Trophoblast cell (in vitro differentiated cells and primary cell): ENCODE measurements around the gene DEF6.
A peak's percentile ranks its signal among the peaks of the same experiment; 100 is the strongest.

Experiments
- DNase-seq, 2 donors: peaks; one replicate each; pipeline ENCODE4 v3.0.0-alpha.2; 2016
- H2AFZ ChIP-seq: 2 replicates; pipeline ENCODE4 v1.6.1; 2013; ENCODE audit warnings: low read length, moderate library complexity, mild to moderate bottlenecking; ENCODE audit not compliant: insufficient read depth, poor library complexity
- H2AK5ac ChIP-seq: 2 replicates; pipeline ENCODE4 v1.6.1; 2013; ENCODE audit warnings: mild to moderate bottlenecking, low read length
- H2BK120ac ChIP-seq: 2 replicates; pipeline ENCODE4 v1.6.1; 2013; ENCODE audit warnings: low read length, mild to moderate bottlenecking, moderate library complexity; ENCODE audit not compliant: insufficient read depth, poor library complexity
- H2BK12ac ChIP-seq: 2 replicates; pipeline ENCODE4 v1.6.1; 2013; ENCODE audit warnings: mild to moderate bottlenecking, low read length, moderate library complexity
- H2BK5ac ChIP-seq: 2 replicates; pipeline ENCODE4 v1.6.1; 2013; ENCODE audit warnings: low read length, low read depth, moderate library complexity, mild to moderate bottlenecking; ENCODE audit not compliant: poor library complexity
- H3K14ac ChIP-seq: 2 replicates; pipeline ENCODE4 v1.6.1; 2013; ENCODE audit warnings: mild to moderate bottlenecking, low read length
- H3K18ac ChIP-seq: 2 replicates; pipeline ENCODE4 v1.6.1; 2013; ENCODE audit warnings: mild to moderate bottlenecking, low read length
- H3K23ac ChIP-seq: 2 replicates; pipeline ENCODE4 v1.6.1; 2013; ENCODE audit warnings: low read length
- H3K27ac ChIP-seq: 2 replicates; pipeline ENCODE4 v1.5.1; 2013; ENCODE audit warnings: low read depth, mild to moderate bottlenecking, inconsistent platforms, low read length, moderate library complexity
- H3K27me3 ChIP-seq: 2 replicates; pipeline ENCODE4 v1.6.1; 2013; ENCODE audit warnings: inconsistent platforms, mild to moderate bottlenecking, low read length, moderate library complexity; ENCODE audit not compliant: insufficient read depth
- H3K36me3 ChIP-seq, 2 experiments: 1 replicate in 1 of 2; 2 replicates in 1 of 2; pipeline ENCODE4 v1.6.1; 2013; ENCODE audit warnings: low read length in 2 of 2, mild to moderate bottlenecking in 2 of 2, moderate library complexity in 1 of 2; ENCODE audit not compliant: insufficient read depth in 2 of 2, control insufficient read depth in 1 of 2
- H3K4ac ChIP-seq: 2 replicates; pipeline ENCODE4 v1.6.1; 2013; ENCODE audit warnings: low read depth, mild to moderate bottlenecking, low read length, moderate library complexity
- H3K4me1 ChIP-seq, 2 experiments: 1 replicate in 1 of 2; 2 replicates in 1 of 2; pipeline ENCODE4 v1.6.1; 2013; ENCODE audit warnings: low read length in 2 of 2, mild to moderate bottlenecking in 2 of 2, moderate library complexity in 1 of 2; ENCODE audit not compliant: insufficient read depth in 2 of 2, control insufficient read depth in 1 of 2
- H3K4me2 ChIP-seq: 2 replicates; pipeline ENCODE4 v1.6.1; 2013; ENCODE audit warnings: inconsistent platforms, mild to moderate bottlenecking, low read length, moderate library complexity
- H3K4me3 ChIP-seq: 2 replicates; pipeline ENCODE4 v1.5.1; 2013; ENCODE audit warnings: mild to moderate bottlenecking, low read depth, low read length, inconsistent platforms
- H3K79me1 ChIP-seq: one replicate; pipeline ENCODE4 v1.6.1; 2013; ENCODE audit warnings: low read length
- H3K79me2 ChIP-seq: 2 replicates; pipeline ENCODE4 v1.6.1; 2013; ENCODE audit warnings: low read length, mild to moderate bottlenecking; ENCODE audit not compliant: control insufficient read depth, insufficient read depth, poor library complexity
- H3K9ac ChIP-seq: 2 replicates; pipeline ENCODE4 v1.6.1; 2013; ENCODE audit warnings: mild to moderate bottlenecking, low read length
- H3K9me3 ChIP-seq: 2 replicates; pipeline ENCODE4 v1.6.1; 2013; ENCODE audit warnings: low read depth, mild to moderate bottlenecking, control low read depth, inconsistent platforms, low read length; ENCODE audit not compliant: insufficient read depth
- H4K12ac ChIP-seq: 2 replicates; pipeline ENCODE4 v1.6.1; 2013; ENCODE audit warnings: low read depth, mild to moderate bottlenecking, low read length, moderate library complexity
- H4K8ac ChIP-seq: 2 replicates; pipeline ENCODE4 v1.6.1; 2013; ENCODE audit warnings: low read depth, mild to moderate bottlenecking, low read length, moderate library complexity
- H4K91ac ChIP-seq: one replicate; pipeline ENCODE4 v1.6.1; 2013; ENCODE audit warnings: low read depth, mild to moderate bottlenecking, low read length, moderate library complexity
- WGBS: extraction: QIAGEN DNeasy Blood & Tissue Kit; methylation state at CpG from one replicate; pipeline ENCODE4 v1.1.7; 2013; ENCODE audit warnings: missing lambda C conversion rate; ENCODE audit not compliant: insufficient read length, insufficient coverage; ENCODE audit errors: extremely low coverage; 5-methylcytosine and 5-hydroxymethylcytosine counted together

Gene DEF6

DNA sequence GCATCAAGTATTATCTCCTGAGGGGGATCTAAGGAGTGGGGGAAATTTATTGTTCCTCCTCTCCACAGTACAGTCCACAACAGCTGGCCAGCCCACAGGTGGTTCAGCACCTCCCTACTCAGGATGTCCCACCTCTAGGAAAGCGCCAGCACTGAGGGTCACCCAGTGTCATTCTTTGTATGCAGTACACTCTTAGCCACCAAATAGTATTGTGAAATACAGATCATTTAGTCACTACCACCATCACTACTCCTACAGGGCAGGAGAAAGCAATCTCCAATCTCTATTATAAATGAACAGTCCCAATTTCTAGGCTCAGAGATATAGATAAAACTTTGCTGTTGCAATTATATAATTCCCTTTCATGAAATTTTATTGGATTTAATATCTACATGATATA is 44.4 kb upstream of the DEF6 start:
- H2AFZ ChIP-seq: no peak overlapping the region
- no peaks in the 10 kb centered on the region for H3K27me3 ChIP-seq
- no peak overlapping the region for H4K12ac ChIP-seq
- no peaks in the 10 kb centered on the region for H3K9me3 ChIP-seq
- no peak overlapping the region for H3K18ac ChIP-seq
- H2BK12ac ChIP-seq: no peak overlapping the region
- no peak overlapping the region for H4K8ac ChIP-seq
- no peak overlapping the region for H3K4me2 ChIP-seq
- H3K79me2 ChIP-seq: no peaks in the 10 kb centered on the region
- H3K4me1 ChIP-seq: peaks cover 0 to 2% of the 10 kb centered on the region in 2 experiments
- no peak overlapping the region for H3K4ac ChIP-seq
- no peak overlapping the region for H2BK120ac ChIP-seq
- no peak overlapping the region for H3K23ac ChIP-seq
- no peak overlapping the region for H3K27ac ChIP-seq
- no peak overlapping the region for H2AK5ac ChIP-seq
- DNase-seq: no peak
- no peaks in the 10 kb centered on the region for H3K36me3 ChIP-seq
- H4K91ac ChIP-seq: no peak overlapping the region
- H2BK5ac ChIP-seq: no peak overlapping the region
- H3K9ac ChIP-seq: no peak overlapping the region
- no peaks in the 10 kb centered on the region for H3K79me1 ChIP-seq
- H3K4me3 ChIP-seq: no peak overlapping the region
- no CpG with 5 or more reads among the region's 1 CpG for WGBS
- no peak overlapping the region for H3K14ac ChIP-seq

GRCh38 chr6:35258336-35258735 is 39.3 kb upstream of the DEF6 start:
- Histone ChIP-seq H4K12ac (no peak overlapping the region), H3K4ac (no peak overlapping the region), H2BK120ac (no peak overlapping the region), H2AK5ac (no peak overlapping the region), H3K4me3 (no peak overlapping the region), H3K79me2 (peaks cover 5% of the 10 kb centered on the region), H4K8ac (no peak overlapping the region), H3K4me2 (peak overlapping the region; percentile 78), H4K91ac (no peak overlapping the region), H2AFZ (no peak overlapping the region), H3K18ac (no peak overlapping the region), H3K79me1 (peaks cover 8% of the 10 kb centered on the region), H3K23ac (no peak overlapping the region), H3K14ac (no peak overlapping the region), H3K9me3 (peaks cover 3% of the 10 kb centered on the region), H3K36me3 (no peaks in the 10 kb centered on the region), H3K4me1 (peaks cover 3 to 8% of the 10 kb centered on the region in 2 experiments), H3K27me3 (no peaks in the 10 kb centered on the region), H3K27ac (no peak overlapping the region), H2BK5ac (no peak overlapping the region), H2BK12ac (no peak overlapping the region), H3K9ac (no peak overlapping the region)
- no CpG with 5 or more reads among the region's 7 CpGs for WGBS
- DNase-seq: no peak

- no peak for DNase-seq
- Histone ChIP-seq H3K79me1 (peaks cover 8% of the 10 kb centered on the region), H3K9me3 (peaks cover 3% of the 10 kb centered on the region), H3K27ac (no peak overlapping the region), H2BK120ac (no peak overlapping the region), H3K27me3 (no peaks in the 10 kb centered on the region), H3K4me3 (peak overlapping the region; percentile 93), H3K18ac (no peak overlapping the region), H4K8ac (peak overlapping the region; percentile 31), H3K4me2 (peak overlapping the region; percentile 78), H4K91ac (no peak overlapping the region), H3K14ac (no peak overlapping the region), H3K9ac (peak overlapping the region; percentile 62), H3K23ac (no peak overlapping the region), H4K12ac (no peak overlapping the region), H3K4ac (no peak overlapping the region), H2BK5ac (no peak overlapping the region), H3K4me1 (peaks cover 3 to 8% of the 10 kb centered on the region in 2 experiments), H3K36me3 (no peaks in the 10 kb centered on the region), H3K79me2 (peaks cover 5% of the 10 kb centered on the region), H2AK5ac (no peak overlapping the region), H2BK12ac (no peak overlapping the region), H2AFZ (peak overlapping the region; percentile 13)
- WGBS: no CpG with 5 or more reads among the region's 20 CpGs
These were observed 38.8 kb upstream of the DEF6 start for GRCh38 chr6:35258858-35259193.

- peak; percentile 99 for DNase-seq
- WGBS: no CpG with 5 or more reads among the region's 82 CpGs
- no peak within 1 kb of the TSS for H3K23ac ChIP-seq
- H4K91ac ChIP-seq: peak within 1 kb of the TSS; percentile 100
- peak within 1 kb of the TSS; percentile 99 for H4K8ac ChIP-seq
- H3K14ac ChIP-seq: peak within 1 kb of the TSS; percentile 99
- H3K27me3 ChIP-seq: no peaks in the 10 kb centered on the region
- H4K12ac ChIP-seq: peak within 1 kb of the TSS; percentile 96
- H2AK5ac ChIP-seq: peak within 1 kb of the TSS; percentile 80
- H3K36me3 ChIP-seq: no peaks in the 10 kb centered on the region
- H2BK5ac ChIP-seq: peak within 1 kb of the TSS; percentile 98
- peaks cover 3% of the 10 kb centered on the region for H3K9me3 ChIP-seq
- peak within 1 kb of the TSS; percentile 61 for H2BK12ac ChIP-seq
- H3K4me2 ChIP-seq: peak within 1 kb of the TSS; percentile 78
- peak within 1 kb of the TSS; percentile 94 for H3K9ac ChIP-seq
- peaks cover 3 to 8% of the 10 kb centered on the region in 2 experiments for H3K4me1 ChIP-seq
- peak within 1 kb of the TSS; percentile 99 for H3K18ac ChIP-seq
- H2AFZ ChIP-seq: peak within 1 kb of the TSS; percentile 94
- H2BK120ac ChIP-seq: peak within 1 kb of the TSS; percentile 98
- peaks cover 5% of the 10 kb centered on the region for H3K79me2 ChIP-seq
- H3K79me1 ChIP-seq: peaks cover 8% of the 10 kb centered on the region
- peak within 1 kb of the TSS; percentile 93 for H3K4me3 ChIP-seq
- H3K27ac ChIP-seq: peak within 1 kb of the TSS; percentile 83
- peak within 1 kb of the TSS; percentile 93 for H3K4ac ChIP-seq
These were observed 38.2 kb upstream of the DEF6 start, which contains the start of gene ZNF76 for GRCh38 chr6:35259194-35259947. Gene ZNF76 (plus strand): TSS chr6:35259735. CDS start chr6:35281152, 21,417 bp downstream.
